MM.1S (cell line): ENCODE data around the gene GPR89A.

Experiments
- DNase-seq: peaks from one replicate; pipeline ENCODE4 v3.0.0-alpha.2; 2015
- H2AFZ ChIP-seq: fragments of 300-600 bp; sonication (generic); 2 replicates; pipeline ENCODE4 v1.6.0; 2016; ENCODE audit warnings: antibody characterized with exemption, low read length
- H3F3A ChIP-seq: fragments of 300-600 bp; sonication (generic); 2 replicates; pipeline ENCODE4 v1.6.1; 2016; ENCODE audit warnings: mild to moderate bottlenecking, antibody characterized with exemption, low read length, moderate library complexity, mixed read lengths; ENCODE audit not compliant: insufficient read depth
- H3K27ac ChIP-seq: fragments of 300-600 bp; sonication (generic); 2 replicates; pipeline ENCODE4 v1.5.1; 2016; ENCODE audit warnings: mild to moderate bottlenecking, low read length
- H3K27me3 ChIP-seq: fragments of 300-600 bp; sonication (generic); replicated peaks from 2 replicates; pipeline ENCODE4 v1.6.0; 2016; ENCODE audit warnings: low read length; ENCODE audit not compliant: insufficient read depth
- H3K36me3 ChIP-seq: fragments of 300-600 bp; sonication (generic); replicated peaks from 2 replicates; pipeline ENCODE4 v1.6.1; 2016; ENCODE audit warnings: mild to moderate bottlenecking, low read length, mixed read lengths; ENCODE audit not compliant: insufficient read depth
- H3K4me1 ChIP-seq: fragments of 300-600 bp; sonication (generic); 2 replicates; pipeline ENCODE4 v1.6.1; 2016; ENCODE audit warnings: low read length, mixed read lengths
- H3K4me2 ChIP-seq: fragments of 300-600 bp; sonication (generic); 2 replicates; pipeline ENCODE4 v1.6.0; 2016; ENCODE audit warnings: low read depth, low read length
- H3K4me3 ChIP-seq: fragments of 300-600 bp; sonication (generic); 2 replicates; pipeline ENCODE4 v1.5.1; 2016; ENCODE audit warnings: low read length, mixed read lengths
- H3K79me2 ChIP-seq: fragments of 300-600 bp; sonication (generic); 2 replicates; pipeline ENCODE4 v1.6.1; 2016; ENCODE audit warnings: mixed run types, low read length, mixed read lengths
- H3K9ac ChIP-seq: fragments of 300-600 bp; sonication (generic); 2 replicates; pipeline ENCODE4 v1.6.1; 2016; ENCODE audit warnings: low read length, mixed read lengths
- H3K9me2 ChIP-seq: fragments of 300-600 bp; sonication (generic); replicated peaks from 2 replicates; pipeline ENCODE4 v1.6.1; 2016; ENCODE audit warnings: mild to moderate bottlenecking, low read length, mixed read lengths; ENCODE audit not compliant: insufficient read depth
- H3K9me3 ChIP-seq: fragments of 300-600 bp; sonication (generic); replicated peaks from 2 replicates; pipeline ENCODE4 v1.6.1; 2016; ENCODE audit warnings: mild to moderate bottlenecking, low read length, mixed read lengths; ENCODE audit not compliant: insufficient read depth
- H4K20me1 ChIP-seq: fragments of 300-600 bp; sonication (generic); 2 replicates; pipeline ENCODE4 v1.6.1; 2016; ENCODE audit warnings: mild to moderate bottlenecking, low read length, moderate library complexity, mixed read lengths; ENCODE audit not compliant: insufficient read depth
- EZH2 ChIP-seq: fragments of 300-600 bp; sonication (generic); optimal IDR thresholded peaks from 2 replicates; pipeline ENCODE3; 2017; ENCODE audit warnings: low read depth, mild to moderate bottlenecking, antibody characterized with exemption, low read length, mixed read lengths
- EZH2phosphoT487 ChIP-seq: fragments of 300-600 bp; sonication (generic); IDR thresholded peaks from 2 replicates; pipeline ENCODE4 v1.6.1; 2018; ENCODE audit warnings: antibody characterized with exemption, low read length
- TF ChIP-seq, protein P1 (sequence below): fragments of 300-600 bp; sonication (generic); IDR thresholded peaks from 2 replicates; pipeline ENCODE4 v1.5.1; 2016; ENCODE audit warnings: antibody characterized with exemption, low read length, mixed read lengths

GPR89A gene

DNA sequence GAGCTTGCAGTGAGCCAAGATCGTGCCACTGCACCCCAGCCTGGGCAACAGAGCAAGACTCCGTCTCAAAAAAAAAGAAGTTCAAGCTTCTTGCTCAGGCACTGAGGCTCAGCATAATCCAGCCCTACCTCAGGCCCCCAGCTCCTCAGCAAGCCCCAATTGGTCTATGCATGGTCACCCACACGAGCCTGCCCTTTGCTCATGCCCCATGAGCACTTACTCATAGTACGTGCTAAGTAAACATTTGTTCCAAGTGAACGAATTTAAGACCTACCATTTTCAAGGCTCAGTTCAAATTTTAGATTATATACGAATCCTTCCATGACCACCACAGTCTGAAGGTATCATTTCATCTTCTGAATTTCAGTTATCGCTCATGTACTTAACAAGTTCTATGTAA lies 95.0 kb downstream of the GPR89A start:
- DNase-seq: no peak
- H3K4me2 ChIP-seq: no peak overlapping the region
- H3K9me3 ChIP-seq: no peaks in the 10 kb centered on the region
- no peak overlapping the region for H3K4me3 ChIP-seq
- no peaks in the 10 kb centered on the region for H3K4me1 ChIP-seq
- H4K20me1 ChIP-seq: no peaks in the 10 kb centered on the region
- no peak overlapping the region for H3K9ac ChIP-seq
- no peaks in the 10 kb centered on the region for H3K9me2 ChIP-seq
- no peaks in the 10 kb centered on the region for H3K79me2 ChIP-seq
- TF ChIP-seq EZH2phosphoT487 (no peak), EZH2 (no peak)
- TF ChIP-seq, protein P1, sequence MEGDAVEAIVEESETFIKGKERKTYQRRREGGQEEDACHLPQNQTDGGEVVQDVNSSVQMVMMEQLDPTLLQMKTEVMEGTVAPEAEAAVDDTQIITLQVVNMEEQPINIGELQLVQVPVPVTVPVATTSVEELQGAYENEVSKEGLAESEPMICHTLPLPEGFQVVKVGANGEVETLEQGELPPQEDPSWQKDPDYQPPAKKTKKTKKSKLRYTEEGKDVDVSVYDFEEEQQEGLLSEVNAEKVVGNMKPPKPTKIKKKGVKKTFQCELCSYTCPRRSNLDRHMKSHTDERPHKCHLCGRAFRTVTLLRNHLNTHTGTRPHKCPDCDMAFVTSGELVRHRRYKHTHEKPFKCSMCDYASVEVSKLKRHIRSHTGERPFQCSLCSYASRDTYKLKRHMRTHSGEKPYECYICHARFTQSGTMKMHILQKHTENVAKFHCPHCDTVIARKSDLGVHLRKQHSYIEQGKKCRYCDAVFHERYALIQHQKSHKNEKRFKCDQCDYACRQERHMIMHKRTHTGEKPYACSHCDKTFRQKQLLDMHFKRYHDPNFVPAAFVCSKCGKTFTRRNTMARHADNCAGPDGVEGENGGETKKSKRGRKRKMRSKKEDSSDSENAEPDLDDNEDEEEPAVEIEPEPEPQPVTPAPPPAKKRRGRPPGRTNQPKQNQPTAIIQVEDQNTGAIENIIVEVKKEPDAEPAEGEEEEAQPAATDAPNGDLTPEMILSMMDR: no peak
- no peaks in the 10 kb centered on the region for H3F3A ChIP-seq
- no peaks in the 10 kb centered on the region for H3K36me3 ChIP-seq
- no peak overlapping the region for H3K27ac ChIP-seq
- no peak overlapping the region for H2AFZ ChIP-seq
- H3K27me3 ChIP-seq: no peaks in the 10 kb centered on the region

DNA sequence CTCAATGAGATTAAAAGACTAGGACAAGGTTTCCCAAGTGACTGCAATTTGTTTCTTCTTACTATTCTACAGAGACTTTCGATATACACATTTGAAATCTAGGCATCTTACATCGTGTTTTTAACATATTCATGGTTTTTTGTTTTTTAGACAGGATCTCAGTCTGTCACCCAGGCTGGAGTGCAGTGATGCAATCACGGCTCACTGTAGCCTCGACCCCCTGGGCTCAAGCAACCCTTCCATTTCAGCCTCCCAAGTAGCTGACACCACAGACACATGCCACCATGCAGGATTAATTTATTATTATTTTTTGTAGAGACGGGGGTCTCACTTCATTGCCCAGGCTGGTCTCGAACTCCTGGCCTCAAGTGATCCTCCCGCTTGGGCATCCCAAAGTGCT lies 97.8 kb downstream of the GPR89A start:
- TF ChIP-seq EZH2phosphoT487 (no peak), EZH2 (no peak)
- TF ChIP-seq, protein P1: no peak
- H3K9me2 ChIP-seq: no peaks in the 10 kb centered on the region
- no peaks in the 10 kb centered on the region for H3K27me3 ChIP-seq
- DNase-seq: no peak
- no peak overlapping the region for H3K27ac ChIP-seq
- no peak overlapping the region for H2AFZ ChIP-seq
- H3K79me2 ChIP-seq: no peaks in the 10 kb centered on the region
- H3F3A ChIP-seq: no peaks in the 10 kb centered on the region
- no peak overlapping the region for H3K4me2 ChIP-seq
- H3K9me3 ChIP-seq: no peaks in the 10 kb centered on the region
- H4K20me1 ChIP-seq: no peaks in the 10 kb centered on the region
- no peak overlapping the region for H3K4me3 ChIP-seq
- H3K4me1 ChIP-seq: no peaks in the 10 kb centered on the region
- H3K9ac ChIP-seq: no peak overlapping the region
- no peaks in the 10 kb centered on the region for H3K36me3 ChIP-seq

DNA sequence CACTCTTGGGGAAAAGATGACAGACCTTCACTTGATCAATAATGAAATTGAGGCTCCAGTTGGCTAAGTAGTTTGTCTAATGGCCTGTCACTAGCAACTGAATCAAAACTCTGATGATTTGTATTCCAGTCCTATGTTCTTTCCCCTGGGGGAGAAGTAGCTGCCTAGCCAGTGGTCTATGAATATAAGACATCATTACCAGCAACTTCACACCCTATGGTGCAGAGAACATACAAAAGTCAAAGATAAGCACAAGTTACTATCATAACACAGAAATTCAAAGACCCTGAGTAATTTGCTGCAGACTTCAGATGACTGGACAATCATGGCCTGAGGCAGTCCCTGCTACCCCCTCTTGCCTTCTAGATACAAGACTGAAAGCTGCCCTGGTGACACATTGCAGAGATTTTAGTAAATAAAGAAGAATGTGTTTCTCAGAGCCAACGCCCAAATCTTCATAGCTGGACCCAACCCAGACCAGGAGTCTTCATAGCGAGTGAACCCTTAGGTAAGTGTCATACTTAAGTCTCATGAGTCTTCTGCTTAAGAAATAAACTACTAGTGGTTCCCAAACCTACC lies 98.4 kb downstream of the GPR89A start:
- DNase-seq: no peak
- Histone ChIP-seq H3K9me2 (no peaks in the 10 kb centered on the region), H3K27ac (no peak overlapping the region), H3K9ac (no peak overlapping the region), H3K4me1 (no peaks in the 10 kb centered on the region), H3F3A (no peaks in the 10 kb centered on the region), H3K4me3 (no peak overlapping the region), H3K79me2 (no peaks in the 10 kb centered on the region), H3K9me3 (no peaks in the 10 kb centered on the region), H2AFZ (no peak overlapping the region), H3K36me3 (no peaks in the 10 kb centered on the region), H3K4me2 (no peak overlapping the region), H4K20me1 (no peaks in the 10 kb centered on the region), H3K27me3 (no peaks in the 10 kb centered on the region)
- no peak for TF ChIP-seq EZH2
- TF ChIP-seq, protein P1: no peak
- no peak for TF ChIP-seq EZH2phosphoT487
